H1 (cell line): ENCODE data around the gene FSD1L. TPM values are rescaled to one million over a fixed set of nuclear protein-coding genes. Genes with fewer than 3 reads are reported as not detected.
"Not testable (repeated sequence)": the region's sequence is repeated elsewhere in the genome, so short reads cannot be mapped to it uniquely, and the experiment has no call there.

ENCODE experiments used
- CTCF ChIA-PET: fragments of 300-600 bp; sonication (Branson Sonifier 250); formaldehyde crosslinking; loops from one replicate; lab custom pipeline; 2021; ENCODE audit not compliant: partially characterized antibody; lab: Charles Lee
- POLR2A ChIA-PET: fragments of 300-600 bp; sonication (Branson Sonifier 250); formaldehyde crosslinking; loops from one replicate; lab custom pipeline; 2021; ENCODE audit warnings: inconsistent platforms; ENCODE audit not compliant: partially characterized antibody; lab: Charles Lee
- DNase-seq, 2 experiments: peaks; one replicate each; pipeline versions ENCODE4 v3.0.0 to v3.0.0-alpha.2; 2010 to 2022; ENCODE audit warnings: low spot score in 2 of 2, low read depth in 1 of 2, mixed read lengths in 1 of 2
- FAIRE-seq: peaks from 2 replicates; lab custom pipeline; 2011; peaks lifted over from hg19 to GRCh38; lab: Jason Lieb, UNC
- H2AFZ ChIP-seq: 2 replicates; pipeline ENCODE4 v1.8.1; 2012; ENCODE audit warnings: low read length, inconsistent platforms
- H2AK5ac ChIP-seq: 2 replicates; pipeline ENCODE4 v1.6.1; 2013; ENCODE audit warnings: low read depth, low read length
- H2BK120ac ChIP-seq: replicated peaks from 2 replicates; pipeline ENCODE3; 2013; ENCODE audit warnings: low read depth, low read length, inconsistent platforms
- H2BK12ac ChIP-seq: 2 replicates; pipeline ENCODE4 v1.6.1; 2013; ENCODE audit warnings: low read depth, low read length
- H2BK15ac ChIP-seq: 2 replicates; pipeline ENCODE4 v1.6.1; 2013; ENCODE audit warnings: low read length
- H2BK20ac ChIP-seq: 2 replicates; pipeline ENCODE4 v1.6.1; 2013; ENCODE audit warnings: low read length
- H2BK5ac ChIP-seq: 2 replicates; pipeline ENCODE4 v1.6.1; 2013; ENCODE audit warnings: low read depth, low read length
- H3K14ac ChIP-seq: 2 replicates; pipeline ENCODE4 v1.6.1; 2013; ENCODE audit warnings: inconsistent platforms; ENCODE audit not compliant: insufficient read length
- H3K18ac ChIP-seq: 2 replicates; pipeline ENCODE4 v1.6.1; 2013; ENCODE audit warnings: low read length; ENCODE audit errors: extremely low read depth
- H3K23ac ChIP-seq: 2 replicates; pipeline ENCODE4 v1.6.1; 2013; ENCODE audit warnings: inconsistent platforms; ENCODE audit not compliant: insufficient read length
- H3K23me2 ChIP-seq: 2 replicates; pipeline ENCODE4 v1.6.1; 2013; ENCODE audit warnings: low read depth, low read length
- H3K27ac ChIP-seq: 2 replicates; pipeline ENCODE4 v1.6.1; 2011; ENCODE audit warnings: low read depth, low read length, inconsistent platforms
- H3K27me3 ChIP-seq, 4 experiments: replicated peaks in 1 of 4; 1 replicate in 1 of 4; 2 replicates in 3 of 4; pipeline versions ENCODE4 v1.6.1 to v1.8.1; 2011 to 2013; ENCODE audit warnings: low read length in 3 of 4, mild to moderate bottlenecking in 3 of 4, inconsistent platforms in 2 of 4, mixed read lengths in 2 of 4, moderate library complexity in 1 of 4; ENCODE audit not compliant: control insufficient read depth in 3 of 4, insufficient read depth in 3 of 4; ENCODE audit errors: extremely low read depth in 1 of 4
- H3K36me3 ChIP-seq, 4 experiments: 2 replicates each; pipeline versions ENCODE4 v1.6.1 to v1.8.1; 2011 to 2013; ENCODE audit warnings: mild to moderate bottlenecking in 4 of 4, low read length in 3 of 4, moderate library complexity in 2 of 4, control low read depth in 1 of 4, inconsistent platforms in 1 of 4; ENCODE audit not compliant: insufficient read depth in 4 of 4, control insufficient read depth in 2 of 4
- H3K4ac ChIP-seq: replicated peaks from 2 replicates; pipeline ENCODE3; 2013; ENCODE audit warnings: low read length, low read depth, mixed read lengths, inconsistent platforms; ENCODE audit not compliant: insufficient read length
- H3K4me1 ChIP-seq, 4 experiments: replicated peaks in 1 of 4; 1 replicate in 1 of 4; 2 replicates in 3 of 4; pipeline versions ENCODE4 v1.6.1 to v1.8.1; 2011 to 2013; ENCODE audit warnings: low read length in 3 of 4, inconsistent platforms in 2 of 4, mixed read lengths in 1 of 4; ENCODE audit not compliant: insufficient read depth in 4 of 4, control insufficient read depth in 3 of 4
- H3K4me2 ChIP-seq, 2 experiments: 2 replicates each; pipeline versions ENCODE4 v1.6.1 to v1.8.1; 2011 to 2013; ENCODE audit warnings: low read depth in 2 of 2, low read length in 2 of 2, control low read depth in 1 of 2, inconsistent platforms in 1 of 2, mild to moderate bottlenecking in 1 of 2; ENCODE audit not compliant: insufficient read depth in 1 of 2
- H3K4me3 ChIP-seq, 4 experiments: fragments of 200-600, 300-600 bp in 1 of 4; sonication (generic), shearing (Covaris generic), sonication (Bioruptor Twin) in 1 of 4; 2 replicates each; pipeline versions ENCODE4 v1.5.1 to v1.8.1; 2011 to 2016; ENCODE audit warnings: low read length in 4 of 4, low read depth in 3 of 4, control low read depth in 2 of 4, inconsistent platforms in 2 of 4, mild to moderate bottlenecking in 2 of 4, mixed read lengths in 1 of 4, moderate library complexity in 1 of 4; ENCODE audit not compliant: insufficient read depth in 2 of 4; ENCODE audit errors: extremely low read depth in 1 of 4
- H3K56ac ChIP-seq: replicated peaks from 2 replicates; pipeline ENCODE3; 2013; ENCODE audit warnings: low read depth, mild to moderate bottlenecking, mixed read lengths, low read length, inconsistent platforms; ENCODE audit not compliant: insufficient read length
- H3K79me1 ChIP-seq: 2 replicates; pipeline ENCODE4 v1.6.1; 2013; ENCODE audit warnings: low read depth, low read length, control low read depth
- H3K79me2 ChIP-seq, 2 experiments: 2 replicates each; pipeline versions ENCODE4 v1.6.1 to v1.8.1; 2012 to 2013; ENCODE audit warnings: low read length in 2 of 2, mild to moderate bottlenecking in 2 of 2, inconsistent platforms in 1 of 2; ENCODE audit not compliant: insufficient read depth in 2 of 2, control insufficient read depth in 1 of 2
- H3K9ac ChIP-seq, 4 experiments: replicated peaks in 1 of 4; 1 replicate in 1 of 4; 2 replicates in 3 of 4; pipeline versions ENCODE4 v1.6.1 to v1.8.1; 2011 to 2013; ENCODE audit warnings: low read depth in 3 of 4, low read length in 3 of 4, control low read depth in 2 of 4, mild to moderate bottlenecking in 2 of 4, moderate library complexity in 2 of 4, inconsistent platforms in 1 of 4; ENCODE audit errors: extremely low read depth in 1 of 4
- H3K9me3 ChIP-seq, 2 experiments: 2 replicates each; pipeline versions ENCODE4 v1.6.1 to v1.8.1; 2012 to 2013; ENCODE audit warnings: mild to moderate bottlenecking in 2 of 2, moderate library complexity in 2 of 2, control low read depth in 1 of 2, inconsistent platforms in 1 of 2, low read depth in 1 of 2, low read length in 1 of 2, mixed read lengths in 1 of 2; ENCODE audit not compliant: insufficient read depth in 2 of 2
- H4K20me1 ChIP-seq, 2 experiments: replicated peaks in 1 of 2; 2 replicates each; pipeline versions ENCODE3 to v1.8.1; 2011 to 2013; ENCODE audit warnings: inconsistent platforms in 2 of 2, low read length in 2 of 2, mild to moderate bottlenecking in 1 of 2; ENCODE audit not compliant: insufficient read depth in 2 of 2, control insufficient read depth in 1 of 2
- H4K5ac ChIP-seq: 2 replicates; pipeline ENCODE4 v1.6.1; 2013; ENCODE audit warnings: low read length, low read depth, mixed read lengths, inconsistent platforms; ENCODE audit not compliant: insufficient read length
- H4K8ac ChIP-seq: 2 replicates; pipeline ENCODE4 v1.8.0; 2013; ENCODE audit warnings: mild to moderate bottlenecking, moderate library complexity, low read length, inconsistent platforms; ENCODE audit not compliant: insufficient read depth; ENCODE audit errors: extremely low read depth
- H4K91ac ChIP-seq: replicated peaks from 2 replicates; pipeline ENCODE3; 2013; ENCODE audit warnings: low read length, mixed read lengths, inconsistent platforms; ENCODE audit not compliant: insufficient read length
- WGBS, 2 experiments: shearing (Covaris generic) in 1 of 2; methylation state at CpG; one replicate each; pipeline versions ENCODE4 v1.1.6 to v1.1.7; 2013 to 2015; ENCODE audit warnings: low lambda C conversion rate in 2 of 2, mixed read lengths in 2 of 2, inconsistent platforms in 1 of 2, low coverage in 1 of 2, missing lambda C conversion rate in 1 of 2; ENCODE audit not compliant: insufficient replicate concordance in 2 of 2, insufficient coverage in 1 of 2, insufficient read length in 1 of 2; ENCODE audit errors: extremely low coverage in 1 of 2, missing lambda C conversion rate in 1 of 2; 5-methylcytosine and 5-hydroxymethylcytosine counted together
- polyA plus RNA-seq, 7 experiments: library from polyadenylated mRNA; depleted of rRNA in 3 of 7; stranded (reverse) in 5 of 7; unstranded in 2 of 7; fragments of >200 nt in 5 of 7; fragments of 200-250 nt in 2 of 7; gene quantifications; 1 replicate in 5 of 7; 2 replicates in 1 of 7; 4 replicates in 1 of 7; pipeline versions ENCODE4 v1.2.1 to v1.2.3, GENCODE V29; 2011 to 2013; ENCODE audit warnings: missing spikeins in 2 of 7, mixed read lengths in 2 of 7
- total RNA-seq: library from RNA; stranded (reverse); fragmentation: NEBNext Ultra II Directional; extraction: Animal tissue kit (Norgen Biotek cat#: 25700); gene quantifications from 2 replicates; pipeline ENCODE4 v1.2.1, GENCODE V29; 2021

Gene FSD1L
- total and polyA plus RNA-seq, 2 of the 8 experiments (the other 6 are each of a cell fraction or from before 2014, with no cell fraction given), result 0.91 to 4.8 TPM

DNA sequence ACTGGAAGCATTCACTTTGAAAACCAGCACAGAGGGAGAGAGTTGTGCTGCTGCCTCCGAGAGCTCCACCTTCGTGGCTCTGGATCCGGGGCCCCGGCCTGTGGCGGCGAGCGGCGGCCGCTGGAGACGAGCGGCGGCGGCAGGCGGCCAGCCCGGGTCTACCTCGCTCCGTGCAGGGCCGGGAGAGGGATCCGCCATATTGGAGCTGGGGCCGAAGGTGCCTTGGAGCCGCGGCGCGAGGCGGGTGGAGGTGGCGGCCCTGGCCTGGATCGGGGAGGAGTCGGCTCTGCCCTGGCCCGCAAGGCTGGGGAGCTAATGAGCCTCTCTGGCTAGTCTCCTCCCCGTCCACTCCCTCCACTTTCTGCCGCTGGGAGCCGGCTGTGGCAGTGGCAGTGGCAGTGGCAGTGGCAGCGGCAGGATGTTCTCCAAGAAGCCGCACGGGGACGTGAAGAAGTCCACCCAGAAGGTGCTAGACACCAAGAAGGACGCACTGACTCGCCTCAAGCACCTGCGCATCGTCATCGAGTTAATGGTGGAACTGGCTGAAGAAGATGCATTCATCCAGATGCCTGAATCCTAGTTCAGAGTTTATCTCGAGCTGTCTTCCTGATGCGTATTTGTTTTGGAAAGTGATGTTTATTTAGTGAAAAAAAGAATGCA, 72.0 kb downstream of the FSD1L start:
- H3K56ac ChIP-seq, H2AFZ ChIP-seq, H3K4ac ChIP-seq, H3K4me1 ChIP-seq, H3K18ac ChIP-seq, H2BK120ac ChIP-seq, POLR2A ChIA-PET, H3K27ac ChIP-seq, H4K91ac ChIP-seq, H3K27me3 ChIP-seq, H2BK20ac ChIP-seq, H3K79me2 ChIP-seq, CTCF ChIA-PET, H4K8ac ChIP-seq, FAIRE-seq, H3K9ac ChIP-seq, H4K20me1 ChIP-seq, H2BK15ac ChIP-seq, H3K79me1 ChIP-seq, H4K5ac ChIP-seq, H3K23me2 ChIP-seq, H3K9me3 ChIP-seq, H2BK5ac ChIP-seq, H3K36me3 ChIP-seq, H3K14ac ChIP-seq, H2BK12ac ChIP-seq, H3K4me2 ChIP-seq, H2AK5ac ChIP-seq, H3K23ac ChIP-seq: not testable (repeated sequence)
- WGBS, 2 experiments, result 83% methylated on average over 35 of the region's 43 CpGs; no CpG with 5 or more reads in 1 of the 2 experiments
- peak overlapping the region in 1 of 4 experiments; percentile 20; a peak in 1 of 8 replicates for H3K4me3 ChIP-seq
- DNase-seq, result peak in 1 of 2 experiments; percentile 54

DNA sequence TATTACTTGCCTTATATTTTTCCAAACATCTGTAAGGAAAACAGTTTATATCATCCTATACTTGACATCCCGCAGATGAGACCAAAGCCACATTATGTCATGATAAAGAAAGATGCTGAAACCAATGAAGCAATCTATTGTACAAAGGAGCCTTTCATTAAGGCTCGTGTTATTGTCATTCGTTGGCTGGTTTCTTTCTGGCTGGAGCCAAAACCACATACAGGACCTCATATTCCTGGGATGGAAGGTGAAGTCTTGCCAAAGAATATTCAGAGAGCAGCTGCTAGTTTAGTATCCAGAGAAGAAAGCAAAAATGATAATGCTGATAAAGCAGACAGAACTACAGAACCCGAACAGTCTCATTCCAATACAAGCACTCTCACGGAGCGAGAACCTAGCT, 73.2 kb downstream of the FSD1L start:
- H3K36me3 ChIP-seq, H3K4me2 ChIP-seq, H3K27ac ChIP-seq, H3K18ac ChIP-seq, H2BK20ac ChIP-seq, H4K5ac ChIP-seq, H3K56ac ChIP-seq, H3K4me1 ChIP-seq, H3K79me2 ChIP-seq, H3K9me3 ChIP-seq, DNase-seq, H2BK12ac ChIP-seq, H2AK5ac ChIP-seq, H3K4me3 ChIP-seq, H3K23ac ChIP-seq, H2BK120ac ChIP-seq, H3K79me1 ChIP-seq, H4K8ac ChIP-seq, CTCF ChIA-PET, H2BK5ac ChIP-seq, H4K20me1 ChIP-seq, H2BK15ac ChIP-seq, H3K9ac ChIP-seq, H3K4ac ChIP-seq, H3K23me2 ChIP-seq, H2AFZ ChIP-seq, H3K14ac ChIP-seq, H4K91ac ChIP-seq, POLR2A ChIA-PET, H3K27me3 ChIP-seq: not testable (repeated sequence)
- 94% methylated on average over 6 of the region's 6 CpGs; no CpG with 5 or more reads in 1 of the 2 experiments for WGBS, 2 experiments
- peak; percentile 50 for FAIRE-seq
